Parathyroid adenoma (tissue), 2 donors: ENCODE results near the gene PRDM16.

ENCODE experiments used
- H2AFZ ChIP-seq: fragments of 300-600 bp; sonication (generic); one replicate; pipeline ENCODE4 v1.7.0; 2017; ENCODE audit warnings: antibody characterized with exemption, mild to moderate bottlenecking
- H3K27ac ChIP-seq: fragments of 300-600 bp; sonication (generic); one replicate; pipeline ENCODE4 v1.7.0; 2017
- H3K27me3 ChIP-seq: fragments of 300-600 bp; sonication (generic); one replicate; pipeline ENCODE4 v1.7.0; 2017; ENCODE audit warnings: low read length; ENCODE audit not compliant: control insufficient read depth, insufficient read depth
- H3K36me3 ChIP-seq: fragments of 300-600 bp; sonication (generic); one replicate; pipeline ENCODE4 v1.7.0; 2017; ENCODE audit warnings: low read length; ENCODE audit not compliant: control insufficient read depth, insufficient read depth
- H3K4me1 ChIP-seq: fragments of 300-600 bp; sonication (generic); one replicate; pipeline ENCODE4 v1.7.0; 2017; ENCODE audit warnings: control low read depth
- H3K4me2 ChIP-seq: fragments of 300-600 bp; sonication (generic); one replicate; pipeline ENCODE4 v1.7.0; 2017; ENCODE audit warnings: low read length
- H3K4me3 ChIP-seq: fragments of 300-600 bp; sonication (generic); one replicate; pipeline ENCODE4 v1.7.0; 2017; ENCODE audit warnings: low read depth, low read length
- H3K79me2 ChIP-seq: fragments of 300-600 bp; sonication (generic); one replicate; pipeline ENCODE4 v1.7.0; 2017; ENCODE audit warnings: control low read depth
- H3K9ac ChIP-seq: fragments of 300-600 bp; sonication (generic); one replicate; pipeline ENCODE4 v1.7.0; 2017; ENCODE audit warnings: mild to moderate bottlenecking
- H3K9me3 ChIP-seq: fragments of 300-600 bp; sonication (generic); one replicate; pipeline ENCODE4 v1.7.0; 2017; ENCODE audit warnings: low read length; ENCODE audit not compliant: control insufficient read depth
- TF ChIP-seq, protein P1 (sequence below): fragments of 300-600 bp; sonication (generic); IDR thresholded peaks from one replicate; pipeline ENCODE4 v1.7.0; 2017; ENCODE audit warnings: antibody characterized with exemption, mild to moderate bottlenecking
- donor health status: primary hyperparathyroidism.

PRDM16 gene

GRCh38 chr1:3311711-3312110 is 242.7 kb downstream of the PRDM16 start:
- no peak overlapping the region for H3K27ac ChIP-seq
- no peaks in the 10 kb centered on the region for H3K36me3 ChIP-seq
- no peaks in the 10 kb centered on the region for H3K79me2 ChIP-seq
- H3K9me3 ChIP-seq: no peaks in the 10 kb centered on the region
- H3K4me1 ChIP-seq: no peaks in the 10 kb centered on the region
- no peak overlapping the region for H3K4me3 ChIP-seq
- no peaks in the 10 kb centered on the region for H3K27me3 ChIP-seq
- no peak overlapping the region for H2AFZ ChIP-seq
- H3K4me2 ChIP-seq: no peak overlapping the region
- TF ChIP-seq, protein P1, sequence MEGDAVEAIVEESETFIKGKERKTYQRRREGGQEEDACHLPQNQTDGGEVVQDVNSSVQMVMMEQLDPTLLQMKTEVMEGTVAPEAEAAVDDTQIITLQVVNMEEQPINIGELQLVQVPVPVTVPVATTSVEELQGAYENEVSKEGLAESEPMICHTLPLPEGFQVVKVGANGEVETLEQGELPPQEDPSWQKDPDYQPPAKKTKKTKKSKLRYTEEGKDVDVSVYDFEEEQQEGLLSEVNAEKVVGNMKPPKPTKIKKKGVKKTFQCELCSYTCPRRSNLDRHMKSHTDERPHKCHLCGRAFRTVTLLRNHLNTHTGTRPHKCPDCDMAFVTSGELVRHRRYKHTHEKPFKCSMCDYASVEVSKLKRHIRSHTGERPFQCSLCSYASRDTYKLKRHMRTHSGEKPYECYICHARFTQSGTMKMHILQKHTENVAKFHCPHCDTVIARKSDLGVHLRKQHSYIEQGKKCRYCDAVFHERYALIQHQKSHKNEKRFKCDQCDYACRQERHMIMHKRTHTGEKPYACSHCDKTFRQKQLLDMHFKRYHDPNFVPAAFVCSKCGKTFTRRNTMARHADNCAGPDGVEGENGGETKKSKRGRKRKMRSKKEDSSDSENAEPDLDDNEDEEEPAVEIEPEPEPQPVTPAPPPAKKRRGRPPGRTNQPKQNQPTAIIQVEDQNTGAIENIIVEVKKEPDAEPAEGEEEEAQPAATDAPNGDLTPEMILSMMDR: no peak
- no peak overlapping the region for H3K9ac ChIP-seq

GRCh38 chr1:3312310-3312897 is 243.4 kb downstream of the PRDM16 start:
- Histone ChIP-seq H3K4me2 (no peak overlapping the region), H3K9ac (no peak overlapping the region), H3K36me3 (no peaks in the 10 kb centered on the region), H3K4me1 (no peaks in the 10 kb centered on the region), H3K79me2 (no peaks in the 10 kb centered on the region), H3K9me3 (no peaks in the 10 kb centered on the region), H3K4me3 (no peak overlapping the region), H3K27me3 (no peaks in the 10 kb centered on the region), H3K27ac (no peak overlapping the region), H2AFZ (no peak overlapping the region)
- TF ChIP-seq, protein P1: no peak

- H3K79me2 ChIP-seq: no peaks in the 10 kb centered on the region
- H3K4me3 ChIP-seq: no peak overlapping the region
- TF ChIP-seq, protein P1: no peak
- H3K27me3 ChIP-seq: no peaks in the 10 kb centered on the region
- no peaks in the 10 kb centered on the region for H3K36me3 ChIP-seq
- no peaks in the 10 kb centered on the region for H3K9me3 ChIP-seq
- H3K9ac ChIP-seq: no peak overlapping the region
- H3K4me1 ChIP-seq: no peaks in the 10 kb centered on the region
- H3K27ac ChIP-seq: peak overlapping the region; percentile 42
- no peak overlapping the region for H3K4me2 ChIP-seq
- H2AFZ ChIP-seq: no peak overlapping the region
Observed at GRCh38 chr1:3312898-3313575, 244.0 kb downstream of the PRDM16 start.

DNA sequence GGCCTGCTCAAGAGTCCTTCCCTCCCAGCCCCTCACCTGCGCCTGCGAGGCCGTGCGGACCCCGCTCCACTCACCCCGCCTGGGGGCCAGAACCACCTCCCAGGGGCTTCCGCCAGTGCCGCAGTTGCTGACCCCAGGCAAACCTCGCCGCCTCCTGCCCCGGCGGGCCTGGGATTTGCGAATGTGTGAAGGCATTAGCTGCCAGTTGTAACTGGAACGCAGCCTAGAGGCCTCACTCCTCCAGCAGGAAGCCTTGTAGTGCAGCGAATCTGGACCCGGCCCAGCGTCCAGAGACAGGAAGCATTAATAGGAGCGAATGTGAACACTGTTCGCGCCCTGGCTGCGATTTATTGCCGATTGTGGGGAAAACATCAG is 244.6 kb downstream of the PRDM16 start:
- H3K36me3 ChIP-seq: no peaks in the 10 kb centered on the region
- TF ChIP-seq, protein P1: no peak
- H3K9ac ChIP-seq: no peak overlapping the region
- H2AFZ ChIP-seq: no peak overlapping the region
- no peak overlapping the region for H3K4me2 ChIP-seq
- no peaks in the 10 kb centered on the region for H3K4me1 ChIP-seq
- H3K9me3 ChIP-seq: no peaks in the 10 kb centered on the region
- no peak overlapping the region for H3K4me3 ChIP-seq
- no peaks in the 10 kb centered on the region for H3K27me3 ChIP-seq
- H3K27ac ChIP-seq: peak overlapping the region; percentile 42
- H3K79me2 ChIP-seq: no peaks in the 10 kb centered on the region
